ENCODE results near the gene PABPC1L.

GRCh38 chr20:44958276-44958675 is 48.4 kb downstream of the PABPC1L start:
- TF ChIP-seq REST (IDR thresholded peaks at IDR 0.05; ENCODE audit: low read depth): no peak
- TF ChIP-seq RAD21 (IDR thresholded peaks at IDR 0.05; ENCODE audit: low read depth): no peak
- TF ChIP-seq CREB1 (IDR thresholded peaks at IDR 0.05; ENCODE audit: low read depth): no peak
- TF ChIP-seq EP300 (IDR thresholded peaks at IDR 0.05; ENCODE audit: borderline replicate concordance): no peak
- no peak for TF ChIP-seq MAX (IDR thresholded peaks at IDR 0.05)
- no peak for TF ChIP-seq TCF12 (IDR thresholded peaks at IDR 0.05; ENCODE audit: low read depth)
- no peak for TF ChIP-seq CEBPB (IDR thresholded peaks at IDR 0.05)
- TF ChIP-seq, protein P1, sequence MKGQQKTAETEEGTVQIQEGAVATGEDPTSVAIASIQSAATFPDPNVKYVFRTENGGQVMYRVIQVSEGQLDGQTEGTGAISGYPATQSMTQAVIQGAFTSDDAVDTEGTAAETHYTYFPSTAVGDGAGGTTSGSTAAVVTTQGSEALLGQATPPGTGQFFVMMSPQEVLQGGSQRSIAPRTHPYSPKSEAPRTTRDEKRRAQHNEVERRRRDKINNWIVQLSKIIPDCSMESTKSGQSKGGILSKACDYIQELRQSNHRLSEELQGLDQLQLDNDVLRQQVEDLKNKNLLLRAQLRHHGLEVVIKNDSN (IDR thresholded peaks at IDR 0.05): no peak
- no peak for TF ChIP-seq FOXM1 (IDR thresholded peaks at IDR 0.05; ENCODE audit: borderline replicate concordance, low read depth)
- no peak for TF ChIP-seq NFIC (IDR thresholded peaks at IDR 0.05)

Measured in Ishikawa (cell line).